Body of pancreas (tissue), 4 donors: Measurements from ENCODE around the gene DYNC1LI2.

ENCODE experiments used
- POLR2A ChIP-seq, 3 donors: fragments of 450-650 bp; IDR thresholded peaks; one replicate each; pipeline ENCODE4 v1.6.1; 2016; ENCODE audit warnings: antibody characterized with exemption in 3 of 3, mild to moderate bottlenecking in 2 of 3
- TF ChIP-seq, protein P1 (sequence below), 7 experiments: fragments of 450-650 bp in 4 of 7; fragments of 200-600 bp in 3 of 7; sonication (generic) in 3 of 7; IDR thresholded peaks; one replicate each; pipeline ENCODE4 v1.5.1; 2016 to 2019; ENCODE audit warnings: antibody characterized with exemption in 7 of 7

DNA sequence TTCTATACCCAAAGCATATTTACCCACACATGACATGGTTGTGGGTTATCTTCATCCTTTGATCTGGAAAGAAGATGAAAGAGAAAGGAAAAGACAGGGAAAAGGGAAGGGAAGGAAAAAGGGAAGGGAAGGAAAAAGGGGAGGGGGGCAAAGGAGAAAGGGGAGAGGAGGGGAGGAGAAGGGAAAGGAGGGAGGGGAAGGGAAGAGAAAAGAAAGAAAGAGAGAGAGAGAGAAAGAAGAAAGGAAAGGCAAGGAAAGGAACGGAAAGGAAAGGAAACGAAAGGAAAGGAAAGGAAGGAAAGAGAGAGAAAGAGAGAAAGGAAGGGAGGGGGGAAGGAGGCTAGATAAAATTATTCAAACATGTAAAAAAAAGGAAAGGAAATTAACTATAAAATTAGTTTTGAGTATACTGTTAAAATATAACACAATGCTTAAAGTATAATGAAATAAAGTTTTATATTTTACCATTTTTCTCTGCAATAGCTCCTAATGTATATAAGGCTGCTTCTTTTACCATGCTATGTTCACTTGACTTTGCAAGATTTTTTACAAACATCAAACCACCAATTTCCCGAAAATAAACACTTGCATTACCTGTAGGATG is 38.8 kb upstream of the DYNC1LI2 start:
- TF ChIP-seq, protein P1, sequence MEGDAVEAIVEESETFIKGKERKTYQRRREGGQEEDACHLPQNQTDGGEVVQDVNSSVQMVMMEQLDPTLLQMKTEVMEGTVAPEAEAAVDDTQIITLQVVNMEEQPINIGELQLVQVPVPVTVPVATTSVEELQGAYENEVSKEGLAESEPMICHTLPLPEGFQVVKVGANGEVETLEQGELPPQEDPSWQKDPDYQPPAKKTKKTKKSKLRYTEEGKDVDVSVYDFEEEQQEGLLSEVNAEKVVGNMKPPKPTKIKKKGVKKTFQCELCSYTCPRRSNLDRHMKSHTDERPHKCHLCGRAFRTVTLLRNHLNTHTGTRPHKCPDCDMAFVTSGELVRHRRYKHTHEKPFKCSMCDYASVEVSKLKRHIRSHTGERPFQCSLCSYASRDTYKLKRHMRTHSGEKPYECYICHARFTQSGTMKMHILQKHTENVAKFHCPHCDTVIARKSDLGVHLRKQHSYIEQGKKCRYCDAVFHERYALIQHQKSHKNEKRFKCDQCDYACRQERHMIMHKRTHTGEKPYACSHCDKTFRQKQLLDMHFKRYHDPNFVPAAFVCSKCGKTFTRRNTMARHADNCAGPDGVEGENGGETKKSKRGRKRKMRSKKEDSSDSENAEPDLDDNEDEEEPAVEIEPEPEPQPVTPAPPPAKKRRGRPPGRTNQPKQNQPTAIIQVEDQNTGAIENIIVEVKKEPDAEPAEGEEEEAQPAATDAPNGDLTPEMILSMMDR (IDR thresholded peaks at IDR 0.05), result no peak
- TF ChIP-seq POLR2A (IDR thresholded peaks at IDR 0.05), result no peak
